RCC 7860 (cell line): ENCODE results near the gene LETMD1.
"Not testable (repeated sequence)": the region's sequence is repeated elsewhere in the genome, so short reads cannot be mapped to it uniquely, and the experiment has no call there.

Experiments
- DNase-seq: peaks from one replicate; pipeline ENCODE4 v3.0.0-alpha.2; 2015; ENCODE audit warnings: low spot score
- FAIRE-seq: peaks from 2 replicates; lab custom pipeline; 2012; peaks lifted over from hg19 to GRCh38; lab: Jason Lieb, UNC

LETMD1 gene

DNA sequence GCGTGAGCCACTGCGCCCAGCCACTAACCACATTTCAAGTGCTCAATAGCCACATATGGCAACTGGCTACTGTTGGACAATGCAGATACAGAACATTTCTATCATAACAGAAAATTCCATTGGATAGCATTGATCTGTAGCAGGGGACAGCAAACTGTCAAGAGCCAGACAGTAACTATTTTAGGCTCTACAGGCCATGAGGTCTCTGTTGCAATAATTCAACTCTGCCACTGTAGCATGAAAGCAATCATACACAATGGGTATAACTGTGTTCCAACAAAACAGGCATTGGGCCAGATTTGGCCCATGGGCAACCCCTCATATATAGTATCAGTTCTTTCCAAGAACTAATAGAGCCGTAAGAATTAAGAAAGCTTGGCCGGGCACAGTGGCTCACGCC, 27.3 kb downstream of the LETMD1 start:
- DNase-seq (no peak), FAIRE-seq (no peak)

DNA sequence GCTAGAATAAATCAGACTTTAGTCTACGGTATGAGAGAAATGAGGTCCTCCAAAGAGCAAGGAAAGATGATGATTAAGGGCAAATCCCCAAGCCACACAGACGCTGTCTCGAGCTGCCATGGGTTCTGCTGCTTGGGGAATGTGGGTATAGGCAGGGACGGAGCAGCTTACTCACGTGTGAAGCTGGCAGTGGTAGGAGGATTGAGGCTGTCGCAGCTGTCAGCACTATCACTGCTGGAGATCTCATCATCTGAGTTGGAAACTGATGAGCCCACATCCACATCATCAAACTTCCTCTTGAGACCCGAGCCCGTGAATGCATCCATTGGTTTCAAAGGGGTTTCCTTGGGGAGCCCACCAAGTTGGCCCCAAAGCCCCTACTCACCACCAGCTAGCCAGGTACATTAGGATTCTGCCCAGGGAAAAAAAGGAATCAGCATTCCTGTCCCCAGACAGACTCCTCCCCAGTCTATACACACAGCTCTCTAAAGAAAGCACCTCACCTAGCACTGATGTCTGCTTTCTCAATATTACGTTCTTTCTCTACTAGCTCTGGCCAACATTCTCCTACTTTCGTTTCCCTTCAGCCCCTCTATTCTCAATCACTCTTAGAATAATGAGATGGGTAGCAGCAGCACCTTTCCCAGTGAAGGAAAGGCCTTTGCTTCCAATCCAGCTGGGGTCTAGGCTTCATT, 28.3 kb downstream of the LETMD1 start:
- no peak for FAIRE-seq
- no peak for DNase-seq

DNA sequence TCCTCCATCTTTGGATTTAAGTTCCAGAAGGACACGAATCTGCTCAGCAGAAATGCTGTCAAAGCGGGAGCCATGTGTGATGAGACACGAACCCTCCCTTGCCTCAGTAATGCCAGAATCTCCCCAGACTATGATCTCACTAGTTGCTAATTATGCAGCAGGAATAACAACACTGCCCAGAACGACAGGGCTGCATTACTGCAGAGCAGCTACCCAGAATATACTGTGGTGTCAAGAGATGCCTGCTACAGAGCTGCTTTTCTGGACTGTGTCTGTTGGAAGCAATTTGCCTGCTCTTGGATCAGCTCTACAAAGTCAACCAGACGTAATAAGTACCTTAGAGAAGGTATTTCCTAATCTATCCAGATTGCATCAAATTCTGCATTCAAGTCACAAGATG, 29.8 kb downstream of the LETMD1 start:
- FAIRE-seq (no peak), DNase-seq (no peak)

DNA sequence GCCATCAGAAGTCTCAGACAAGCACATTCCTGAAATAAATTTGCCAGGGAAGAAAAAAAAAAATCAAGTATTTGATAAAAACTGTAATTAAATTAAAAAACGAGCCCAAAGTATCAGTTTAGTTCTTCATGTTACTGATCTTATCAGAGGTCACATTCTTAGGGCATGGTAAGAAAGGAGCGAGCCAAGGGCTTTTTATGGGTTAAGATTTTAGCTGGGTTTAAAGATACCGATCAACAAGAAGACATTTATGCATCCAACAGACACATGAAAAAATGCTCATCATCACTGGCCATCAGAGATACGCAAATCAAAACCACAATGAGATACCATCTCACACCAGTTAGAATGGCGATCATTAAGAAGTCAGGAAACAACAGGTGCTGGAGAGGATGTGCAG, 30.2 kb downstream of the LETMD1 start:
- FAIRE-seq, DNase-seq: not testable (repeated sequence)

DNA sequence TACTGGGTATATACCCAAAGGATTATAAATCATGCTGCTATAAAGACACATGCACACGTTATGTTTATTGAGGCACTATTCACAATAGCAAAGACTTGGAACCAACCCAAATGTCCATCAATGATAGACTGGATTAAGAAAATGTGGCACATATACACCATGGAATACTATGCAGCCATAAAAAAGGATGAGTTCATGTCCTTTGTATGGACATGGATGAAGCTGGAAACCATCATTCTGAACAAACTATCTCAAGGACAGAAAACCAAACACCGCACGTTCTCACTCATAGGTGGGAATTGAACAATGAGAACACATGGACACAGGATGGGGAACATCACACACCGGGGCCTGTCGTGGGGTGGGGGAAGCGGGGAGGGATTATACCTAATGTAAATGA, 30.7 kb downstream of the LETMD1 start:
- DNase-seq, FAIRE-seq: not testable (repeated sequence)

DNA sequence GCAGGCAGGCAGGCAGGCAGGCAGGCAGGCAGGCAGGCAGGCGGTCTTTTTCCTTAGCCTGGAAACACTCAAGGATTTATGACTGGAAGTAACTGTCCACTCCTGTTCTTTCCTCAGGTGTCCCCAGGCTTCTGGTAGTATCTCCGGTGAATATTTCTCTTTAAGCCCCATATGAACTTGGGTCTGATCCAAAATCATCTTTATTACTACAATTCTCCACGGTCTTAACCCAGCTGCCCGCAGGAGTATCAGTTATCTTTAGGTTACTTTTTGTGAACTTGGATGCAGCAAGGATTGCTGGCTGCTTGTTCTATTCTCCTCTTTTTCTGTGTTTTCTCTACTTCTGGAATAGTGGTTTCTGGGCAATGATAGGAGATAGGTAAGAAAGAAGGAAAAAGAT, 32.0 kb downstream of the LETMD1 start:
- no peak for DNase-seq
- no peak for FAIRE-seq

DNA sequence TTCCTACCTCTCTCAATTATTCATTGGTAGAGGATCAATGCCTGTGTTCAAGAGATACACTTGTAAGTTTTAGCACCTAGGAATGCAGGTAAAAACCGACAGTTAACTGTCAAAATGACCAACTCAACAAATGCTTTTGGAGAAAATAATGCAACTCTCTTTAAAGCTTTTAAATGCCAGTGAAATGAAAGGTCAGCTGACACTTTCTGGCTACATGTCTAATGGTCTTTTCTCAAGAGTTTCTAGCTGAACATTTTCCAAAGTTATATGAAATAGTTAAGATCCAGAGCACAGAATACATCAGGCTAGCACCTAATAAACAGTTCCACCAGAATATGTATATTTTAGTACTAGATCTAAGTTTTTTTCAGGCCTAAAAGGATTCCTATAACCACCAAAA, 33.3 kb downstream of the LETMD1 start:
- no peak for FAIRE-seq
- DNase-seq: no peak

DNA sequence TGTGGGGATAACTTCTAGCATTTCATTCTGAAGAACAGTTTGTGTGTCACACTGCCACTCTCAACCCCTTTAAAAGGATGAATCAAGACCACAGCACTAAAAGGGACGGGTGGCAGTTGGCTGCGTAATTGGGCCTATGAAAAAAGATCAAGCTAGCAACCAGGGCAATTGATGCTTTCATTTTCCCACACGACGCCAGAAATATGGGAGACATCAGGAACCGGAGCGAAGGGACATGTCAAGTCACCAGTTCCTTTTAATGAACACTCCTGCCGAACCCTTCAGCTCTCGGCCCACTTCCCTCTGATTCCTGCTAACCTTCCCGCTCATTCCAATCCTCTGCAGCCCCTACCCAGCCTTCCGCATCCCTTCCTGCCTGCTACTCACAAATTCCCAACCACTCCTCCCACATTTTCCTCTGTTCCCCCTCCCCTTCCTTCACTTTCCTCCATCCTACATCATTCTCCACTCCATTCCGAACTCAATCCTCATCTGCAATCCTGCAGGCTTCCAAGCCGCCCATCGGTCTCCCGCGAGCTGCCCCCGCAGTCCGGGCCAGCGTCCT, 34.5 kb downstream of the LETMD1 start:
- no peak for FAIRE-seq

DNA sequence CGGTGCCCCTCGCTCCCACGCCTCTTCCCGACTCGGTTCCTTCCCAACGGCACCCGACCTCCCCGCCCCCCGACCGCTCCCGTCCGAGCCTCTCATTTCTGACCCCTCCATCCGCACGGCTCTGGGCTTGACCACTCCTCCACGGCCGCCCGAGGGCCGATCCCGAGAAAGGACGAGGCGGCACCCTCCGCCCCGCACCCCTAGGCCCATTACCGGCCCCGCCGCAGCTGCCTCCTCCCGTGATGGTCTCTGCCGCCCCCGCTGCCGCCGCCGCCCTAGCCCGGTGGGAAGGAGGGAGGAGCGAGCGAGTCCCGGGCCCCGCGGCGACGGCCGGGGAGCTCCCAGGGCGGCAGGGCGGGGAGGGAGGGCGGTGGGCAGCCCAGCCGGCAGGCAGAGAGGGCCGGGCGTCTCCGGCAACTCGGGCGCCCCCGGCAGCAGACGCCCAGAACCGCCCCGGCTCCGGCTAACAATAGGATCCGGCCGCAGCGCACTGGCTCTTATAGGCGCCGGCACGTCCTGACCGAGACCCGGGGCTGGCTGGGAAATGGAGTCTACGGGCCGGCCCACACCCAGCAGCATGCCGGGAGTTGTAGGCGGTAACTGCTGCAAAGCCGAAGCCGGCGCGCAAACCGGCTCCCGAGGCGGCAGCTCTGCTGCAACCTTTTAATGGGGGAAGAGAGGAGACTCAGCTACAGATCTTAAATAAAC, 35.2 kb downstream of the LETMD1 start, which contains the start of gene CSRNP2:
TSS of gene CSRNP2 (minus strand) at position 471 of the 708 bp plus-strand sequence. CDS start 7,035 bp downstream, outside the sequence.
- peak; percentile 84 for DNase-seq
- no peak for FAIRE-seq

More for the DNA sequence above, 34.5 kb downstream of the LETMD1 start:
- DNase-seq: peak; percentile 13

DNA sequence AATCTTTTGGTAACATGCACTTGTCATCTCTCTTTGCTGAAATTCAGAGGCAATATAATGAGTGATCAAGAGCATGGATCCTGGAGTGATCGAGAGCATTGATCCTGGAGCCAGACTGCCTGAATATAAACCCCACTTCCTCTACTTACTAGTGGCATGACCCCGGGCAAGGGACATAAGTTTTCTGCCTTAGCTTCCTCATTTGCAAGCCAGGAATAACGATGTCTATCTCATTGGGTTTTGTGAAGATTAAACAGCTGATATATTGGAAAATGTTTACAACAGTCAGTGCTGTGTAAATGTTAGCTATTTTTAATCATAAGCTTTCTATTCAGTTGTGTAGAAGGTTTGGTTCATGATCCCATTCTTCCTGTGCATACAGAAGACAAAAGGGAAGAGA, 37.6 kb downstream of the LETMD1 start:
- FAIRE-seq: no peak

DNA sequence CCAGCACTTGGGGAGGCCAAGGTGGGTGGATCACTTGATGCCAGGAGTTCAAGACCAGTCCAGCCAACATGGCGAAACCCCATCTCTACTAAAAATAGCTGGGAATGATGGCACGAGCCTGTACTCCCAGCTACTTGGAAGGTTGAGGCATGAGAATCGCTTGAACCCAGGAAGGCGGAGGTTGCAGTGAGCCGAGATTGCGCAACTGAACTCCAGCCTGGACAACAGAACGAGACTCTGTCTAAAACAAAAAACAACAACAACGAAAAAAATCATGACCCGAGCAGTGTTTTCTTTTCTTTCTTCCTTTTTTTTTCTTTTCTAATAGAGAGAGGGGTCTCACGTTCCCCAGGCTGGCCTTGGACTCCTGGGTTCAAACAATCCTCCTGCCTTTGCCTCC, 38.8 kb downstream of the LETMD1 start:
- FAIRE-seq: no peak
- DNase-seq: no peak

More for the DNA sequence above, 37.6 kb downstream of the LETMD1 start:
- no peak for DNase-seq

DNA sequence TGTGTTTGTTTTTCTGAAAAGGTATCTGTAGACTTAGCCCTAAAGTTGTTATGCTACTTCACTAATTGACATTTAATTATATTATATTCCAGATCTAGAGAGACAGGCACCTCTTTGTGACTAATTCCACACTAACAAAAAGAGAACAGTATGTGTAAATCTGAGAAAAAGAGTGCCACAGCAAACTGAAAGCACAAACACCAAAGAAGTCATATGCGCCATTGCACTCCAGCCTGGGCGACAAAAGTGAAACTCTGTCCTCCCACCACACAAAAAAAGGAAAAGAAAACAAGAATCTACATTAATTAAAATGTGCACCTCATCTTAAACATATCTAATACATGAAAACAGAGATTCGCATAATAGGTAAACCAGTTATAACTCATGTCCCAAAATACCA, 39.7 kb downstream of the LETMD1 start:
- no peak for FAIRE-seq
- DNase-seq: no peak

DNA sequence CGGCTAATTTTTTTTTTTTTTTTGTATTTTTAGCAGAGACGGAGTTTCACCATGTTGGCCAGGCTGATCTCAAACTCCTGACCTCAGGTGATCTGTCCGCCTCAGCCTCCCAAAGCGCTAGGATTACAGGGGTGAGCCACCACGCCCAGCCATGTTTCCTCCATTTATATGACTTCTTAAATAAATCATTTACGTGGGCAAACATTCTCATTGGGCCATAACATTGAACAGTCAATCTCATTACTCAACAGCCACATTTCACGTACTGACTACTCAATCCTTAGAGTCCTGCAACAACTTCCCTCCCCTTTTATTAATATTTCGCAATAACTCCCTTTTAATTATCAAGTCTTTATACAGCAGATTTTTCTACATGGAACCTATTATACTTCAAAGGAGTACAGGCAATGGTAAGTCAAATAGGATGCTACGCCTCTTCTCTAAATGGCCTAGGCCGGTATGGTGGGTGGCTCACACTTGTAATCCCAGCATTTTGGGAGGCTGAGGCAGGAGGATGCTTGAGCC, 42.6 kb downstream of the LETMD1 start:
- no peak for FAIRE-seq

DNA sequence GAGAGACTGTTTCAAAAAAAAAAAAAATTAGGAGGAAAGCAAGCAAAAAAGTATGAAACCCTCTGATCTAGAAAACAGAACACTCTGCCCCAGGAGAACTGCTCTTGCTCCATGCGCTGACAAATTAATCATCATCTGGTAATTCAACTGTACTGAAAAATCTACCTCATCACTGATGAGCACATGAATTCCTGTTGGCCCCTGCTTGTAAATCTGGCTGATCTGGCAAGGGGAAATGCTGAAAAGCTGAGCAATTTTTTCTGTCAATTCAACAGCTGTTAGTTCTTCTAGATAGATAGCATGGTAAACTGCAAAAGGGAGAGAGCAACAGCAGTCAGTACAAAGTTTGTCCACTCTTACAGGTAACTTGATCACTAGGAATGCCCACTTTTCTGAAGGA, 50.5 kb downstream of the LETMD1 start:
- DNase-seq (no peak), FAIRE-seq (no peak)

More for the DNA sequence above, 42.6 kb downstream of the LETMD1 start:
- DNase-seq: no peak

DNA sequence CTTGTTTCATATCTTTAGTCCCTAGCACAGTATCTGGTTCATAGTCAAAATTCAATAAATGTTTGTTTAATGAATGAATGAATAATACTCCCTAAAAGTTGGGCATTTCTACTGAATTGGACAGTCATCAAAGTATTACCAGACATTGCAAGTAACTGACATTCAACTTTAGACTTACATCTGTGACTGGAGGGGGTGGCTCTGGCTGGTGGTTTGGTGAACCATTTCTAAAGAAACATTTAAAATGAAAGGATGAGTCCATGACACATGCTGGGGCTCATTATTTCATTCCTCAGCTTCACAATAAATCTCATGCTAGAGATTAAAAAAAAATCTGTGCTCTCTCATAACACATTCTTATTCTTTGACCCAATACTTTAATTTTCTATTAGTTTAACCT, 55.9 kb downstream of the LETMD1 start:
- FAIRE-seq (no peak), DNase-seq (no peak)

DNA sequence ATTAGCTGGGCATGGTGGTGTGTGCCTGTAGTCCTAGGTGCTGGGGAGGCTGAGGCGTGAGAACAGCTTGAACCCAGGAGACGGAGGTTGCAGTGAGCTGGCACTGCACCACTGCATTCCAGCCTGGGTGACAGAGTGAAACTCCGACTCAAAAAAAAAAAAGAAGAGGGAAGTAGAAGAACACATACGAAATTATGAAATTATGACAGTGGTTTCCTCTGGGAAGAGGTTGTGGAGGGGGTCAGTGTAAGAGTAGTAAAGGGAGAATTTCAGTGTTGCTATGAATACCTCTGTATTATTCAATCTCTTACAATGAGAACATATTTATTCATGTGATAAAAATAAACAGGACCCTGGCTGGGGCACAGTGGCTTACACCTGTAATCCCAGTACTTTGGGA, 60.0 kb downstream of the LETMD1 start:
- FAIRE-seq (no peak), DNase-seq (no peak)
